Left lung (tissue), 10 donors: ENCODE results near the gene PAK1. TPM values are rescaled to one million over a fixed set of nuclear protein-coding genes. Genes with fewer than 3 reads are reported as not detected.
A peak's percentile ranks its signal among the peaks of the same experiment; 100 is the strongest.

Experiments
- ATAC-seq: fragments of 200-7000 bp; cut with Tn5 transposase; one replicate; pipeline ENCODE4 v1.9.1; 2020; ENCODE audit warnings: moderate library complexity
- DNase-seq, 4 donors: peaks; one replicate each; pipeline ENCODE4 v3.0.0-alpha.2; 2013 to 2020
- H3K27ac ChIP-seq, 2 donors: fragments of 200-600 bp; sonication (generic) in 1 of 2; one replicate each; pipeline versions ENCODE4 v1.5.0 to v1.8.0; 2020 to 2021
- H3K27me3 ChIP-seq, 2 donors: fragments of 200-600 bp; sonication (generic) in 1 of 2; one replicate each; pipeline versions ENCODE4 v1.5.0 to v1.8.0; 2020 to 2021
- H3K36me3 ChIP-seq, 2 donors: fragments of 200-600 bp; sonication (generic) in 1 of 2; one replicate each; pipeline versions ENCODE4 v1.5.0 to v1.8.0; 2020 to 2021
- H3K4me1 ChIP-seq, 2 donors: fragments of 200-600 bp; one replicate each; pipeline ENCODE4 v1.8.0; 2021
- H3K4me3 ChIP-seq, 2 donors: fragments of 200-600 bp; sonication (generic) in 1 of 2; one replicate each; pipeline versions ENCODE4 v1.5.0 to v1.8.0; 2020 to 2021; ENCODE audit warnings: mild to moderate bottlenecking in 1 of 2
- H3K9me3 ChIP-seq, 2 donors: fragments of 200-600 bp; sonication (generic) in 1 of 2; one replicate each; pipeline versions ENCODE4 v1.5.0 to v1.8.0; 2020 to 2021
- intact Hi-C, 2 donors: fragments of 100-400 bp; cut with DNase I; formaldehyde crosslinking; loops; one replicate each; pipeline versions ENCODE4 v1.11.2 to v1.14.2; 2022
- polyA plus RNA-seq, 6 donors: library from polyadenylated mRNA; unstranded; fragments of 120-200 nt; gene quantifications; one replicate each; pipeline ENCODE4 v1.2.1, GENCODE V29; 2013; ENCODE audit not compliant: insufficient read length in 6 of 6
- total RNA-seq, 2 donors: library from RNA; stranded (reverse); fragmentation: NEBNext Ultra II Directional; extraction: Animal tissue kit (Norgen Biotek cat#: 25700); gene quantifications; one replicate each; pipeline ENCODE4 v1.2.1, GENCODE V29; 2021
- TF ChIP-seq, protein P1 (sequence below), 2 donors: fragments of 200-600 bp; sonication (generic) in 1 of 2; IDR thresholded peaks; one replicate each; pipeline versions ENCODE4 v1.5.0 to v1.8.0; 2021; ENCODE audit warnings: antibody characterized with exemption in 2 of 2
- donor health status: DM: no; HTN: yes; CAD: no.
- donor health status: DM: no; HTN: no; CAD: no.

PAK1 gene
- total and polyA plus RNA-seq, 8 donors, result 32.4 to 61.4 (median 51.4) TPM

GRCh38 chr11:77424644-77425043, 49.2 kb downstream of the PAK1 start:
- intact Hi-C loops, result no loop called here
- no peaks in the 10 kb centered on the region for H3K36me3 ChIP-seq
- DNase-seq (no peak), ATAC-seq (no peak)
- no peak overlapping the region for H3K27ac ChIP-seq
- TF ChIP-seq, protein P1, sequence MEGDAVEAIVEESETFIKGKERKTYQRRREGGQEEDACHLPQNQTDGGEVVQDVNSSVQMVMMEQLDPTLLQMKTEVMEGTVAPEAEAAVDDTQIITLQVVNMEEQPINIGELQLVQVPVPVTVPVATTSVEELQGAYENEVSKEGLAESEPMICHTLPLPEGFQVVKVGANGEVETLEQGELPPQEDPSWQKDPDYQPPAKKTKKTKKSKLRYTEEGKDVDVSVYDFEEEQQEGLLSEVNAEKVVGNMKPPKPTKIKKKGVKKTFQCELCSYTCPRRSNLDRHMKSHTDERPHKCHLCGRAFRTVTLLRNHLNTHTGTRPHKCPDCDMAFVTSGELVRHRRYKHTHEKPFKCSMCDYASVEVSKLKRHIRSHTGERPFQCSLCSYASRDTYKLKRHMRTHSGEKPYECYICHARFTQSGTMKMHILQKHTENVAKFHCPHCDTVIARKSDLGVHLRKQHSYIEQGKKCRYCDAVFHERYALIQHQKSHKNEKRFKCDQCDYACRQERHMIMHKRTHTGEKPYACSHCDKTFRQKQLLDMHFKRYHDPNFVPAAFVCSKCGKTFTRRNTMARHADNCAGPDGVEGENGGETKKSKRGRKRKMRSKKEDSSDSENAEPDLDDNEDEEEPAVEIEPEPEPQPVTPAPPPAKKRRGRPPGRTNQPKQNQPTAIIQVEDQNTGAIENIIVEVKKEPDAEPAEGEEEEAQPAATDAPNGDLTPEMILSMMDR (IDR thresholded peaks at IDR 0.05), result no peak
- no peaks in the 10 kb centered on the region for H3K27me3 ChIP-seq
- H3K9me3 ChIP-seq, result no peaks in the 10 kb centered on the region
- H3K4me3 ChIP-seq, result no peak overlapping the region
- H3K4me1 ChIP-seq, result no peaks in the 10 kb centered on the region

GRCh38 chr11:77423624-77424023, 50.3 kb downstream of the PAK1 start:
- no peak overlapping the region for H3K4me3 ChIP-seq
- no peaks in the 10 kb centered on the region for H3K36me3 ChIP-seq
- intact Hi-C loops, result no loop called here
- no peaks in the 10 kb centered on the region for H3K27me3 ChIP-seq
- no peak overlapping the region for H3K27ac ChIP-seq
- DNase-seq (no peak), ATAC-seq (no peak)
- TF ChIP-seq, protein P1 (IDR thresholded peaks at IDR 0.05), result no peak
- H3K9me3 ChIP-seq, result no peaks in the 10 kb centered on the region
- peaks cover 2 to 3% of the 10 kb centered on the region in 2 donors for H3K4me1 ChIP-seq

- H3K4me3 ChIP-seq, result no peak overlapping the region
- ATAC-seq (no peak), DNase-seq (no peak)
- H3K4me1 ChIP-seq, result peaks cover 2 to 12% of the 10 kb centered on the region in 2 donors
- no peaks in the 10 kb centered on the region for H3K27me3 ChIP-seq
- intact Hi-C loops, result no loop called here
- no peak overlapping the region for H3K27ac ChIP-seq
- TF ChIP-seq, protein P1 (IDR thresholded peaks at IDR 0.05), result no peak
- no peaks in the 10 kb centered on the region for H3K36me3 ChIP-seq
- H3K9me3 ChIP-seq, result no peaks in the 10 kb centered on the region
Observed at GRCh38 chr11:77422687-77423086, 51.2 kb downstream of the PAK1 start.

DNA sequence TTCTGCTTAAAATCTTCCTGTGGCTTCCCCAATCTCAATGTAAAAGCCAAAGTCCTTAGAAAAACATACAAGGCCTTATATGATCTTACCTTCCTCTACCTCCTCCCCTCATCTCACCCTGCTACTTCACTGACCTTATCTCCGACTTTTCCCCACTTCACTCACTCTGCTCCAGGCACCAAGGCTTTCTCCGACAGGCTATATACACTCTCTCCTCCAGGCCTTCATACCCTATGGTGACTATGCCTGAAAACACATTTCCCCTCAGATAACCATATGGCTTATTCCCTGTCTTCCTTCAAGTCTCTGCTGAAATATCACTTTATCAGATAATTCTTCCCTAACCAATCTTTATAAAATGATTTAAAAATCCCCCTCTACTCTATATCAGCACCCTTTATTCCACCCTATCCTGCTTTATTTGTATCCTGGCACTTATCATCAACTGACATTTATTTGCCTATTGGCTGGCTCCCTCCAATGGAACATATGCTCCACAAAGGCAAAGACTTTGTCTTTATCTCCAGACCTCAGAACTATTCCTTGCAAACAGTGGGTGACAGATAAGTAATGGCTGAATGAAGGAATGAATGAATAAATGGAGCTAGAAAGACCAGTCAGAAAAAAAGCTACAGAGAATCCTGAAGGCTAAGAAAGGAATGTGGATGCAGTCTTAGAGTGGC, 52.7 kb downstream of the PAK1 start:
- TF ChIP-seq, protein P1 (IDR thresholded peaks at IDR 0.05), result no peak
- no peaks in the 10 kb centered on the region for H3K27me3 ChIP-seq
- H3K4me3 ChIP-seq, result no peak overlapping the region
- H3K27ac ChIP-seq, result no peak overlapping the region
- H3K4me1 ChIP-seq, result peaks cover 2 to 12% of the 10 kb centered on the region in 2 donors
- DNase-seq (no peak), ATAC-seq (no peak)
- no peaks in the 10 kb centered on the region for H3K9me3 ChIP-seq
- H3K36me3 ChIP-seq, result no peaks in the 10 kb centered on the region
- intact Hi-C loops, result no loop called here

GRCh38 chr11:77418971-77419597, 54.8 kb downstream of the PAK1 start:
- Histone ChIP-seq H3K4me1 (peaks cover 2 to 12% of the 10 kb centered on the region in 2 donors), H3K36me3 (no peaks in the 10 kb centered on the region), H3K27me3 (no peaks in the 10 kb centered on the region), H3K9me3 (no peaks in the 10 kb centered on the region), H3K27ac (peak overlapping the region in 1 of 2 donors; percentile 60), H3K4me3 (no peak overlapping the region)
- TF ChIP-seq, protein P1 (IDR thresholded peaks at IDR 0.05), result no peak
- no peak for DNase-seq
- intact Hi-C loops, result no loop called here
- no peak for ATAC-seq
